ENCODE measurements around the gene CHST11. TPM values are rescaled to one million over a fixed set of nuclear protein-coding genes. Genes with fewer than 3 reads are reported as not detected.

CHST11 gene
- total and polyA plus RNA-seq, 2 of the 4 experiments (the other 2 are of a cell fraction): 1.4 to 2.7 TPM

DNA sequence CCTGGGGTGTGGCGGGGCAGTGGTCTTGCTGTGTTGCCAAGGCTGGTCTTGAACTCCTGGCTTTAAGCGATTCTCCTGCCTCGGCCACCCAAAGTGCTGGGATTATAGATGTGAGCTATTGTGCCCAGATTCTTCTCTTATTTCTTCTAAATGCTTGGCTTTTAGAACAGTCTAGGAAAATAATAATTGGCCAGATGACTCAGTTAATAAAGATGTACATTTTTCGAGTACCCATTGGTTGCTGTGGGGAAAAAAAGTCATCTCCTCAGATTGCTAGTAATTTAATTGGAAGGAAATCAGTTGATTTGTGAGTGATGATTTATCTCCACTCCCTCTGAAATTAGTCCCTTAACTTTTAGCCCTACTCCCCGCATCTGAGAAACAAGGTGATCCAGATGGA lies 45.5 kb downstream of the CHST11 start:
- no peaks in the 10 kb centered on the region for H4K20me1 ChIP-seq (ENCODE audit: insufficient read depth, low read length)
- in situ Hi-C loops (cut with MboI; ENCODE audit: low sequenced_read_pairs) (no loop called here), dilution Hi-C loops (cut with HindIII; ENCODE audit: low sequenced_read_pairs, unreplicated experiment) (no loop called here), intact Hi-C loops (cut with micrococcal nuclease) (no loop called here)
- no peak overlapping the region for H2AK5ac ChIP-seq (ENCODE audit: low read depth, low read length)
- no peak overlapping the region for H3K56ac ChIP-seq (ENCODE audit: extremely low read depth, insufficient read depth, low read length)
- DNase-seq (no peak), ATAC-seq (ENCODE audit: low read depth) (no peak)
- H4K91ac ChIP-seq (ENCODE audit: insufficient read depth, low read depth, low read length): no peak overlapping the region
- H2BK5ac ChIP-seq (ENCODE audit: low read depth, low read length, poor library complexity, severe bottlenecking): no peak overlapping the region
- peaks cover 29% of the 10 kb centered on the region for H3K27me3 ChIP-seq (ENCODE audit: control insufficient read depth, insufficient read depth, low read length)
- H2BK20ac ChIP-seq (ENCODE audit: low read depth, low read length): no peak overlapping the region
- peaks cover 2% of the 10 kb centered on the region; the same call in 1 of the 2 replicates for H3K9me3 ChIP-seq (ENCODE audit: control insufficient read depth, insufficient read depth, low read length)
- no peak overlapping the region for H3K4me3 ChIP-seq (ENCODE audit: insufficient read depth, low read depth, low read length)
- no peak overlapping the region for H2BK15ac ChIP-seq (ENCODE audit: low read depth, low read length)
- TF ChIP-seq POLR2A (IDR thresholded peaks at IDR 0.05; ENCODE audit: low read depth, low read length) (no peak), CEBPB (IDR thresholded peaks at IDR 0.05; ENCODE audit: low read depth, low read length) (no peak), RFX5 (IDR thresholded peaks at IDR 0.05; ENCODE audit: low read depth, low read length) (no peak), MAZ (IDR thresholded peaks at IDR 0.05; ENCODE audit: borderline replicate concordance, low read depth, low read length) (no peak), BHLHE40 (IDR thresholded peaks at IDR 0.05; ENCODE audit: low read depth, low read length) (no peak), MAFK (IDR thresholded peaks at IDR 0.05; ENCODE audit: low read depth, low read length) (no peak), MXI1 (IDR thresholded peaks at IDR 0.05; ENCODE audit: borderline replicate concordance, low read depth, low read length) (no peak), RCOR1 (IDR thresholded peaks at IDR 0.05; ENCODE audit: insufficient replicate concordance, low read length) (no peak), FOS (IDR thresholded peaks at IDR 0.05; ENCODE audit: low read depth, low read length) (no peak), NFE2L2 (IDR thresholded peaks at IDR 0.05; ENCODE audit: low read depth, low read length) (no peak), CHD1 (IDR thresholded peaks at IDR 0.05; ENCODE audit: low read depth, low read length) (no peak), SMC3 (IDR thresholded peaks at IDR 0.05; ENCODE audit: low read depth, low read length) (no peak), RAD21 (IDR thresholded peaks at IDR 0.05; ENCODE audit: low read length) (no peak)
- TF ChIP-seq, protein P1, sequence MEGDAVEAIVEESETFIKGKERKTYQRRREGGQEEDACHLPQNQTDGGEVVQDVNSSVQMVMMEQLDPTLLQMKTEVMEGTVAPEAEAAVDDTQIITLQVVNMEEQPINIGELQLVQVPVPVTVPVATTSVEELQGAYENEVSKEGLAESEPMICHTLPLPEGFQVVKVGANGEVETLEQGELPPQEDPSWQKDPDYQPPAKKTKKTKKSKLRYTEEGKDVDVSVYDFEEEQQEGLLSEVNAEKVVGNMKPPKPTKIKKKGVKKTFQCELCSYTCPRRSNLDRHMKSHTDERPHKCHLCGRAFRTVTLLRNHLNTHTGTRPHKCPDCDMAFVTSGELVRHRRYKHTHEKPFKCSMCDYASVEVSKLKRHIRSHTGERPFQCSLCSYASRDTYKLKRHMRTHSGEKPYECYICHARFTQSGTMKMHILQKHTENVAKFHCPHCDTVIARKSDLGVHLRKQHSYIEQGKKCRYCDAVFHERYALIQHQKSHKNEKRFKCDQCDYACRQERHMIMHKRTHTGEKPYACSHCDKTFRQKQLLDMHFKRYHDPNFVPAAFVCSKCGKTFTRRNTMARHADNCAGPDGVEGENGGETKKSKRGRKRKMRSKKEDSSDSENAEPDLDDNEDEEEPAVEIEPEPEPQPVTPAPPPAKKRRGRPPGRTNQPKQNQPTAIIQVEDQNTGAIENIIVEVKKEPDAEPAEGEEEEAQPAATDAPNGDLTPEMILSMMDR (conservative IDR thresholded peaks at IDR 0.05; ENCODE audit: low read depth, low read length): no peak
- TF ChIP-seq, protein P2, sequence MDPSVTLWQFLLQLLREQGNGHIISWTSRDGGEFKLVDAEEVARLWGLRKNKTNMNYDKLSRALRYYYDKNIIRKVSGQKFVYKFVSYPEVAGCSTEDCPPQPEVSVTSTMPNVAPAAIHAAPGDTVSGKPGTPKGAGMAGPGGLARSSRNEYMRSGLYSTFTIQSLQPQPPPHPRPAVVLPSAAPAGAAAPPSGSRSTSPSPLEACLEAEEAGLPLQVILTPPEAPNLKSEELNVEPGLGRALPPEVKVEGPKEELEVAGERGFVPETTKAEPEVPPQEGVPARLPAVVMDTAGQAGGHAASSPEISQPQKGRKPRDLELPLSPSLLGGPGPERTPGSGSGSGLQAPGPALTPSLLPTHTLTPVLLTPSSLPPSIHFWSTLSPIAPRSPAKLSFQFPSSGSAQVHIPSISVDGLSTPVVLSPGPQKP (IDR thresholded peaks at IDR 0.05; ENCODE audit: borderline replicate concordance, low read depth, low read length): no peak
- TF ChIP-seq, protein P3, sequence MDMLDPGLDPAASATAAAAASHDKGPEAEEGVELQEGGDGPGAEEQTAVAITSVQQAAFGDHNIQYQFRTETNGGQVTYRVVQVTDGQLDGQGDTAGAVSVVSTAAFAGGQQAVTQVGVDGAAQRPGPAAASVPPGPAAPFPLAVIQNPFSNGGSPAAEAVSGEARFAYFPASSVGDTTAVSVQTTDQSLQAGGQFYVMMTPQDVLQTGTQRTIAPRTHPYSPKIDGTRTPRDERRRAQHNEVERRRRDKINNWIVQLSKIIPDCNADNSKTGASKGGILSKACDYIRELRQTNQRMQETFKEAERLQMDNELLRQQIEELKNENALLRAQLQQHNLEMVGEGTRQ (IDR thresholded peaks at IDR 0.05; ENCODE audit: low read depth, low read length): no peak
- H2BK120ac ChIP-seq (ENCODE audit: low read depth, low read length): no peak overlapping the region
- H3K36me3 ChIP-seq (ENCODE audit: control insufficient read depth, insufficient read depth, low read length): no peaks in the 10 kb centered on the region
- ChIA-PET POLR2A (ENCODE audit: unreplicated experiment) (no interaction called here), CTCF (no interaction called here)
- no peak overlapping the region for H3K4ac ChIP-seq (ENCODE audit: low read depth, low read length)
- no peaks in the 10 kb centered on the region for H3K79me1 ChIP-seq (ENCODE audit: low read depth in 1 of 2, low read length in 2 of 2)
- no peak overlapping the region for H2AFZ ChIP-seq (replicated peaks; ENCODE audit: low read length, poor library complexity)
- WGBS, 2 experiments (ENCODE audit: extremely low coverage in 2 of 2, insufficient read length in 1 of 2): no CpG with 5 or more reads among the region's 5 CpGs
- no TSS peak for BruUV-seq (replicated peaks)
- no peak overlapping the region for H4K8ac ChIP-seq (ENCODE audit: low read depth in 2 of 2, low read length in 2 of 2)
- no peak overlapping the region for H3K14ac ChIP-seq (replicated peaks; ENCODE audit: low read depth, low read length)
- H2AK9ac ChIP-seq (replicated peaks; ENCODE audit: low read depth, low read length, poor library complexity): no peak overlapping the region
- H3K4me2 ChIP-seq (ENCODE audit: low read depth, low read length): no peak overlapping the region
- H3K18ac ChIP-seq (ENCODE audit: low read depth, low read length): no peak overlapping the region
- no peak overlapping the region for H3K9ac ChIP-seq (ENCODE audit: low read depth, low read length)
- no peaks in the 10 kb centered on the region; the same call in 1 of the 2 replicates for H3K9me1 ChIP-seq (ENCODE audit: insufficient read depth, low read length)
- no peak overlapping the region for H4K5ac ChIP-seq (ENCODE audit: low read depth, low read length)
- H3K4me1 ChIP-seq (ENCODE audit: control insufficient read depth, insufficient read depth, low read length): no peaks in the 10 kb centered on the region
- H3K23ac ChIP-seq (ENCODE audit: low read depth, low read length): no peak overlapping the region
- H3K27ac ChIP-seq (ENCODE audit: insufficient read depth, low read length): no peak overlapping the region
